Muscle of leg (tissue), 11 donors: ENCODE measurements around the gene ATF4. TPM values are rescaled to one million over a fixed set of nuclear protein-coding genes. Genes with fewer than 3 reads are reported as not detected.
A peak's percentile ranks its signal among the peaks of the same experiment; 100 is the strongest.

Experiments used
- DNase-seq: peaks from one replicate; pipeline ENCODE4 v3.0.0; 2013
- H3K27ac ChIP-seq: one replicate; pipeline ENCODE4 v1.5.1; 2013; ENCODE audit warnings: mild to moderate bottlenecking, low read length, control low read depth
- H3K27me3 ChIP-seq: one replicate; pipeline ENCODE4 v1.6.1; 2013; ENCODE audit warnings: low read length; ENCODE audit not compliant: control insufficient read depth, insufficient read depth
- H3K36me3 ChIP-seq: one replicate; pipeline ENCODE4 v1.6.1; 2013; ENCODE audit warnings: low read length; ENCODE audit not compliant: control insufficient read depth, insufficient read depth
- H3K4me1 ChIP-seq: one replicate; pipeline ENCODE4 v1.6.1; 2013; ENCODE audit warnings: low read length; ENCODE audit not compliant: control insufficient read depth, insufficient read depth
- H3K4me3 ChIP-seq: one replicate; pipeline ENCODE4 v1.5.1; 2013; ENCODE audit warnings: low read length, control low read depth
- H3K9me3 ChIP-seq: replicated peaks from 2 replicates; pipeline ENCODE4 v1.6.1; 2013; ENCODE audit warnings: low read depth, low read length; ENCODE audit not compliant: control insufficient read depth
- WGBS: methylation state at CpG from one replicate; pipeline ENCODE4 v1.1.5; 2013; ENCODE audit warnings: missing lambda C conversion rate; ENCODE audit not compliant: insufficient coverage; 5-methylcytosine and 5-hydroxymethylcytosine counted together
- polyA plus RNA-seq, 8 donors: library from polyadenylated mRNA; unstranded; fragments of 120-200 nt; gene quantifications; one replicate each; pipeline versions ENCODE4 v1.2.1 to v1.2.3, GENCODE V29; 2013; ENCODE audit warnings: inconsistent platforms in 1 of 8, low replicate concordance in 1 of 8; ENCODE audit not compliant: insufficient read length in 8 of 8, insufficient read depth in 1 of 8
- total RNA-seq: library from RNA; stranded (reverse); fragments of 120-200 nt; gene quantifications from one replicate; pipeline ENCODE4 v1.2.4, GENCODE V29; 2013

Gene ATF4
- total and polyA plus RNA-seq, 9 donors, result 306 to 403 (median 315) TPM

DNA sequence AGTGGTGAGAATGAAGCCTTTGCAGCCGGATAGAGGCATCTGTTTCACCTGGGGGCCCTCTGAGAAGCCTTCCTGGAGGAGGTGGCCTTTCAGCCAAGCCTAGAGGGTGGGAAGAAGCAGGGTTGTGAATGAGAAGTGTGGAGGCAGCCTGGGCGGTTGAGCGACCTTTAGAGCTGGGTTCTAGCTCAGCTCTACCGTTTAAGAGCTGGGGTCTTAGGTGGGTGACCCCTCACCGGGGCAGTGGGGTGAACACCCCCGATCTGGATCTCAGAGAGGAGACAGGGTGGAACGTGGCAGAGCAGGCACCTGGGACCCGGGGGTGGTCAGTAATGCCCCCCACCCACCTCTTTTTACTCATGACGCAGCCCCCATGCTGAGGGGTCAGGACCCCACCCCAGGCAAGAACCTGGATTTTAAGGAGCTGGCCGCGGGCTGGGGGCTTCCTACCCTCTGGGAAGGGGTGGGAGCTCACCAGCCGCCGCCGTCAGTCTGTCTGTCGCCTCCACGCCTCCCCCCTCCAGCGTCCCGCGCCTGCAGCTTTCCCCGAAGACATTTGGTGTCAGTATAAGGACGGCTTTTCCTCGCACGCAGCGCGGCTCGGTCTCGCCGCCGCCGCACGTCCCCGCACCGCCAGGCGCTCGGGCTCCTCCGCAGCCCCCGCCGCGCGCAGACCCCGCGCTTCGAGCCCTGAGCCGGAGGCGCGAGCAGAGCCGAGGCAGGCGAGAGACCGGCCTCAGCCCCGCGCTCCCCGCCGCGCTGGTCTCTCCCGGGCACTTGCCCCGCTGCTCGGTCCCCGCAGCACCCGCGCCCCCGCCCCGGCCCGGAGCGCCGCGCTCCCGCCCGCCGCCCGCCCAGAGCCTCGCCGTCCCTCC, 36.8 kb downstream of the ATF4 start:
- WGBS, result 2% methylated on average over 52 of the region's 72 CpGs
- peak; percentile 30 for DNase-seq
- Histone ChIP-seq H3K36me3 (no peaks in the 10 kb centered on the region), H3K9me3 (no peaks in the 10 kb centered on the region), H3K4me1 (peaks cover 9% of the 10 kb centered on the region), H3K4me3 (no peak overlapping the region), H3K27me3 (peaks cover 76% of the 10 kb centered on the region), H3K27ac (no peak overlapping the region)

GRCh38 chr22:39558254-39558727, 37.9 kb downstream of the ATF4 start:
- no peak for DNase-seq
- Histone ChIP-seq H3K27me3 (peaks cover 74% of the 10 kb centered on the region), H3K4me3 (no peak overlapping the region)

DNA sequence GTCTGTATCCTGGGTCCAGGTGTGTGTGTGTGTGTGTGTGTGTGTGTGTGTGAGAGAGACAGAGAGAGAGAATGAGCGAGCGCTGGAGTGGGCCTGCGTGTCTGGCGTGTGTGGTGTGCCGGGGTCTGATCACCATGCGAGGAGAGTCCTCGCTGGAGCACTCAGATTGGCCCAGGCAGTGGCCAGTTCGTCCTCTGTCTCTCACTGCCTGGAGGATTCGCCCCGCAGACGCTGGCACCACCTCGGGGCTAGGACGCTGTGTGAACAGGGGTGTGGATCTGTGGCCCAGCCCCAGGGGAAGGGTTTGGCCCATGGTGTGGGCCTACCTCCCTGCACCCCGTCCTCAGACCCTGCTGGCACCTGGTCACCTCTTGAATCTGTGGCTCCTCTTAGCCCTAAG, 38.6 kb downstream of the ATF4 start:
- no peaks in the 10 kb centered on the region for H3K9me3 ChIP-seq
- no peaks in the 10 kb centered on the region for H3K36me3 ChIP-seq
- WGBS, result 79% methylated on average over 10 of the region's 14 CpGs
- H3K27me3 ChIP-seq, result peaks cover 73% of the 10 kb centered on the region
- no peak overlapping the region for H3K27ac ChIP-seq
- H3K4me3 ChIP-seq, result no peak overlapping the region
- no peak for DNase-seq
- H3K4me1 ChIP-seq, result peaks cover 9% of the 10 kb centered on the region

More at GRCh38 chr22:39558254-39558727, 37.9 kb downstream of the ATF4 start:
- Histone ChIP-seq H3K9me3 (no peaks in the 10 kb centered on the region), H3K36me3 (no peaks in the 10 kb centered on the region), H3K4me1 (peaks cover 9% of the 10 kb centered on the region), H3K27ac (no peak overlapping the region)
- WGBS, result 3% methylated on average over 26 of the region's 34 CpGs

- no peak for DNase-seq
- H3K27ac ChIP-seq, result no peak overlapping the region
- H3K4me1 ChIP-seq, result peaks cover 4% of the 10 kb centered on the region
- H3K36me3 ChIP-seq, result no peaks in the 10 kb centered on the region
- H3K27me3 ChIP-seq, result peaks cover 68% of the 10 kb centered on the region
- 30% methylated on average over 2 of the region's 11 CpGs for WGBS
- H3K9me3 ChIP-seq, result no peaks in the 10 kb centered on the region
- no peak overlapping the region for H3K4me3 ChIP-seq
Observed at GRCh38 chr22:39559456-39560105, 39.2 kb downstream of the ATF4 start.

DNA sequence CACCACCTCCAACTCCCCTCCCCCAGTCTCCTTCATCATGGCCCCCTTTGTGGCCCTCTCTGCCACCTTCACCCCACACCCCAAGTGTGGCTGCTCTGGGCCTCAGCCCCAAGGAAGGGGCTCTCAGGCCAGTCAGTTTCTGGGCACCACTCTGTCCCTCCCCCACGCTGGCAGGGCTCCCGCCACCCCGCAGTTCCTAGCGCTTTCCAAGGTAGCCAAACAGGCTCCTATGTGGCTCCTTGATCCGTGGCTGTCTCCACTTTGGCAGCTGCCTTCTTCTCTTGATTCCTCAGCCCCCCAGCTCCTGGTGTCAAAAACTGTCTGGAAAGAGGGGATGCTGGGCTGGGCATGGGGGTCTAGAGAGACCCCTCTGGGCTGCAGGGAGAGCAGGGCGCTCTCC, 39.8 kb downstream of the ATF4 start:
- Histone ChIP-seq H3K27me3 (peaks cover 68% of the 10 kb centered on the region), H3K9me3 (no peaks in the 10 kb centered on the region), H3K4me1 (peaks cover 4% of the 10 kb centered on the region), H3K27ac (no peak overlapping the region), H3K4me3 (no peak overlapping the region), H3K36me3 (no peaks in the 10 kb centered on the region)
- 100% methylated on average over 1 of the region's 6 CpGs for WGBS
- no peak for DNase-seq

DNA sequence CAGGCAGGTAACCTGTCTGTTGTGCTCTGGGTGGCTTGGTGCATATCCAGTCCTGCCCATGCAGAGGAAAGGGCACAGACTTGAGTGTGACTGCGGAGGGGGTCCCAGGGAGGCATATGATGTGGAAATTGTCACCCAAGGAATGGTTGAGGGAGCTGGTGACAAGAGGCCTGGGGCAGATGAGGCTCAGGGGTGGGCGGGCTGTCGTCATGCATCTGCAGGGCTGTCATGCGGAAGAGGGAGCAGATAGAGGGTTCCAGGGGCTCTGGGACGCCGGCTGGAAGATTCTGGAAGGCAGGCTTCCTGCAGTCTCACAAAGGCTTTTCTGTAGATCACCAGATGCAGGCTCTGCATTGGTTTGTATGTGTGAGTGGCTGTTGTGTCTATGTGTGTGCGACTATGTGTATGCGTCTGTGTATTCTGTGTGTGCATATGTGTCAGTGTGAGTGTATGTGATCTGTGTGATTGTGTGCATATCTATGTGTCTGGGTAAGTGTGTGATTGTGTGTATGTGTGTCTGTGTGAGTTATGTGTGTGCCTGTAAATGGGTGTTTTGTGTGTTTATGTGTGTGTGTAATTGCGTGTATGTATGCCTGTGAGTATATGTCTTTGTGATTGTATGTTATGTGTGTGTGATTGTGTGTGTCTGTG, 42.6 kb downstream of the ATF4 start:
- H3K4me1 ChIP-seq, result peaks cover 4% of the 10 kb centered on the region
- H3K27ac ChIP-seq, result no peak overlapping the region
- H3K36me3 ChIP-seq, result no peaks in the 10 kb centered on the region
- no peak overlapping the region for H3K4me3 ChIP-seq
- WGBS, result 68% methylated on average over 9 of the region's 9 CpGs
- DNase-seq, result no peak
- no peaks in the 10 kb centered on the region for H3K9me3 ChIP-seq
- H3K27me3 ChIP-seq, result peaks cover 48% of the 10 kb centered on the region

DNA sequence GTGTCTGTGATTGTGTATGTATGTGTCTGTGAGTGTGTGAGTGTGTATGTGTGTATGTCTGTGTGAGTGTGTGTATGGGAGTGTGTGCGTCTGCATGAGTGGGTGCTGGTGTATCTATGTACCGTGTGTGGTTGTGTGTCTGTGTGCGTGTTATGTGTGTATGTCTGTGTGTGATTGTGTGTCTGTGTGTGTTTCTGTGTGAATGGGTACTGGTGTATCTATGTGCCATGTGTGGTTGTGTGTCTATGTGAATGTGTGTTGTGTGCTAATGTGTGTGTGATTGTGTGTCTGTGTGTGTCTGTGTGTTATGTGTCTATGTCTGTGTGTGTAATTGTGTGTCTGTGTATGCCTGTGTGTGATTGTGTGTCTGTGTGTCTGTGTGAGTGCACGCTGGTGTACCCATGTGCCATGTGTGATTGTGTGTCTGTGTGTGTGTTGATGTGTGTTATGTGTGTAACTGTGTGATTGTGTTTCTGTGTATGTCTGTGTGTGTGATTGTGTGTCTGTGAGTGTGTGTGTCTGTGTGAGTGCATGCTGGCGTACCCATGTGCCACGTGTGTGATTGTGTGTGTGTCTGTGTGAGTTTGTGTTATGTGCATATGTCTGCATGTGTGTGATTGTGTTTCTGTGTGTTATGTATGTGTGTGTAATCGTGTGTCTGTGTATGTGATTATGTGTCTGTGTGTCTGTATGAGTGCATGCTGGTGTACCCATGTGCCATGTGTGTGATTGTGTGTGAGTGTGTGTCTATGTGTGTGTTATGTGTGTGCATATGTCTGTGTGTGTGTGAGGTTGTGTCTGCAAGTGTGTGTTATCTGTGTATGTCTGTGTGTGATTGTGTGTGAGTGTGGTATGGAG, 43.4 kb downstream of the ATF4 start:
- no peak for DNase-seq
- Histone ChIP-seq H3K27ac (no peak overlapping the region), H3K36me3 (no peaks in the 10 kb centered on the region), H3K27me3 (peaks cover 40% of the 10 kb centered on the region), H3K9me3 (no peaks in the 10 kb centered on the region), H3K4me1 (no peaks in the 10 kb centered on the region), H3K4me3 (no peak overlapping the region)
- WGBS, result 85% methylated on average over 7 of the region's 7 CpGs

- no peak overlapping the region for H3K27ac ChIP-seq
- H3K4me1 ChIP-seq, result no peaks in the 10 kb centered on the region
- no peak overlapping the region for H3K4me3 ChIP-seq
- WGBS, result 97% methylated on average over 5 of the region's 5 CpGs
- H3K36me3 ChIP-seq, result no peaks in the 10 kb centered on the region
- peaks cover 26% of the 10 kb centered on the region for H3K27me3 ChIP-seq
- no peaks in the 10 kb centered on the region for H3K9me3 ChIP-seq
- DNase-seq, result no peak
Observed at GRCh38 chr22:39565414-39565944, 45.1 kb downstream of the ATF4 start.

GRCh38 chr22:39567135-39567946, 47.0 kb downstream of the ATF4 start:
- H3K27ac ChIP-seq, result no peak overlapping the region
- H3K4me3 ChIP-seq, result no peak overlapping the region
- peaks cover 10% of the 10 kb centered on the region for H3K27me3 ChIP-seq
- no peaks in the 10 kb centered on the region for H3K36me3 ChIP-seq
- no peak for DNase-seq
- WGBS, result 36% methylated on average over 14 of the region's 14 CpGs
- H3K9me3 ChIP-seq, result no peaks in the 10 kb centered on the region
- H3K4me1 ChIP-seq, result no peaks in the 10 kb centered on the region
